ENCODE measurements around the gene INS. TPM values are rescaled to one million over a fixed set of nuclear protein-coding genes. Genes with fewer than 3 reads are reported as not detected.

Gene INS
- total RNA-seq, 1 experiment from 2014 or later, result not detected

GRCh38 chr11:2144544-2145248 lies 16.3 kb downstream of the INS start:
- no peak for DNase-seq (ENCODE audit: low spot score)

- DNase-seq (ENCODE audit: low spot score), result no peak
Measured at GRCh38 chr11:2143799-2144543, 17.0 kb downstream of the INS start.

GRCh38 chr11:2143477-2143798 lies 17.6 kb downstream of the INS start:
- DNase-seq (ENCODE audit: low spot score), result no peak

- DNase-seq (ENCODE audit: low spot score), result peak; percentile 78
Measured at GRCh38 chr11:2142762-2143202, 18.2 kb downstream of the INS start.

GRCh38 chr11:2142300-2142759 lies 18.7 kb downstream of the INS start:
- peak; percentile 42 for DNase-seq (ENCODE audit: low spot score)

- DNase-seq (ENCODE audit: low spot score), result no peak
Measured at GRCh38 chr11:2140411-2141400, 20.3 kb downstream of the INS start.

GRCh38 chr11:2139621-2140337 lies 21.2 kb downstream of the INS start:
- no peak for DNase-seq (ENCODE audit: low spot score)

- no peak for DNase-seq (ENCODE audit: low spot score)
Measured at GRCh38 chr11:2139123-2139521, 21.9 kb downstream of the INS start, which contains the start of gene IGF2. TSS of gene IGF2 (minus strand) at chr11:2139389. CDS start at chr11:2135523, 3,866 bp downstream.

GRCh38 chr11:2138431-2139122 lies 22.4 kb downstream of the INS start:
- no peak for DNase-seq (ENCODE audit: low spot score)

- DNase-seq (ENCODE audit: low spot score), result no peak
Measured at GRCh38 chr11:2138068-2138430, 23.0 kb downstream of the INS start.

GRCh38 chr11:2137202-2138067 lies 23.6 kb downstream of the INS start:
- peak; percentile 84 for DNase-seq (ENCODE audit: low spot score)

- DNase-seq (ENCODE audit: low spot score), result no peak
Measured at GRCh38 chr11:2136952-2137201, 24.1 kb downstream of the INS start.

- no peak for DNase-seq (ENCODE audit: low spot score)
Measured at GRCh38 chr11:2136209-2136951, 24.6 kb downstream of the INS start.

- DNase-seq (ENCODE audit: low spot score), result no peak
Measured at GRCh38 chr11:2135648-2136201, 25.3 kb downstream of the INS start.

GRCh38 chr11:2135018-2135569 lies 25.9 kb downstream of the INS start:
- DNase-seq (ENCODE audit: low spot score), result no peak

GRCh38 chr11:2134022-2135010 lies 26.7 kb downstream of the INS start:
- DNase-seq (ENCODE audit: low spot score), result no peak

GRCh38 chr11:2133241-2134021 lies 27.6 kb downstream of the INS start:
- no peak for DNase-seq (ENCODE audit: low spot score)

Data from A172 (cell line).